CD4-positive, alpha-beta T cell treated with Interferon alpha-2 for 1 hour (primary cell): Measurements from ENCODE around the gene FJX1.
A peak's percentile ranks its signal among the peaks of the same experiment; 100 is the strongest.

ENCODE experiments used
- DNase-seq, 2 donors: peaks; one replicate each; pipeline ENCODE4 v3.0.0-alpha.2; 2020 to 2022

Gene FJX1

GRCh38 chr11:35608502-35608901 is 9.8 kb upstream of the FJX1 start:
- DNase-seq = no peak

GRCh38 chr11:35609656-35610055 is 8.6 kb upstream of the FJX1 start:
- no peak for DNase-seq

- DNase-seq = no peak
Observed at GRCh38 chr11:35610631-35611030, 7.6 kb upstream of the FJX1 start.

GRCh38 chr11:35611741-35612140 is 6.5 kb upstream of the FJX1 start:
- no peak for DNase-seq

- no peak for DNase-seq
Observed at GRCh38 chr11:35614939-35615569, 3.2 kb upstream of the FJX1 start.

GRCh38 chr11:35615921-35616900 is 2.0 kb upstream of the FJX1 start:
- DNase-seq = peak; percentile 12 to 53

GRCh38 chr11:35617316-35617686 is 959 bp upstream of the FJX1 start:
- DNase-seq = no peak

GRCh38 chr11:35618497-35619115 is 346 bp downstream of the FJX1 start:
- DNase-seq = no peak

GRCh38 chr11:35619116-35619854 is 1.0 kb downstream of the FJX1 start:
- DNase-seq = no peak

GRCh38 chr11:35619855-35620640 is 1.8 kb downstream of the FJX1 start:
- no peak for DNase-seq

GRCh38 chr11:35620795-35621194 is 2.5 kb downstream of the FJX1 start:
- no peak for DNase-seq

- no peak for DNase-seq
Observed at GRCh38 chr11:35621620-35622019, 3.4 kb downstream of the FJX1 start.

GRCh38 chr11:35622070-35622469 is 3.8 kb downstream of the FJX1 start:
- no peak for DNase-seq

GRCh38 chr11:35623621-35624168 is 5.4 kb downstream of the FJX1 start:
- no peak for DNase-seq

GRCh38 chr11:35624316-35624715 is 6.1 kb downstream of the FJX1 start:
- no peak for DNase-seq

GRCh38 chr11:35624781-35625180 is 6.5 kb downstream of the FJX1 start:
- no peak for DNase-seq

- no peak for DNase-seq
Observed at GRCh38 chr11:35626501-35626900, 8.2 kb downstream of the FJX1 start.

- no peak for DNase-seq
Observed at GRCh38 chr11:35629511-35629910, 11.3 kb downstream of the FJX1 start.

GRCh38 chr11:35629914-35630313 is 11.7 kb downstream of the FJX1 start:
- no peak for DNase-seq

- DNase-seq = no peak
Observed at GRCh38 chr11:35631891-35632290, 13.6 kb downstream of the FJX1 start.

GRCh38 chr11:35632301-35632700 is 14.0 kb downstream of the FJX1 start:
- DNase-seq = no peak
